ENCODE data around the gene AGO3.

DNA sequence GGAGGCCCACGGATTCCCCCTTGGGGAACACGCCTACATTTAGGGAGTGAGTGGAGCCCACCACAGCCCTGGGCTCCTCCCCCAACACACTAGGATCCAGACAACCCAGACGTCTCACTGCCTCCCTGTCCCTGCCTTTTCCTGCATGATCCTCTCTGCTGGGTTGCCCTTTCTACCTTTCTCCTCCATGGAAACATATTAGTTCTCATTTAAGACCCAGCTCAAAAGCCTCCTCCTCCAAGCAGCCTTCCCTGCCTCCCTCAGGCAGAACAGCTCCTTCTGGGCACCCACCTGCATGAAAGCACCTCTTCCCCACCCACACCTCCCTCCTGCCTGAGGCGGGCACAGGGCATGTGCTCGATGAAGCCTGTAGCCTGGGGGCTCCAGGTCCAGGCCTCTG is 183.5 kb downstream of the AGO3 start:
- no peak for TF ChIP-seq POLR2AphosphoS5 (IDR thresholded peaks at IDR 0.05; ENCODE audit: low read depth, low read length)
- TF ChIP-seq, protein P1, sequence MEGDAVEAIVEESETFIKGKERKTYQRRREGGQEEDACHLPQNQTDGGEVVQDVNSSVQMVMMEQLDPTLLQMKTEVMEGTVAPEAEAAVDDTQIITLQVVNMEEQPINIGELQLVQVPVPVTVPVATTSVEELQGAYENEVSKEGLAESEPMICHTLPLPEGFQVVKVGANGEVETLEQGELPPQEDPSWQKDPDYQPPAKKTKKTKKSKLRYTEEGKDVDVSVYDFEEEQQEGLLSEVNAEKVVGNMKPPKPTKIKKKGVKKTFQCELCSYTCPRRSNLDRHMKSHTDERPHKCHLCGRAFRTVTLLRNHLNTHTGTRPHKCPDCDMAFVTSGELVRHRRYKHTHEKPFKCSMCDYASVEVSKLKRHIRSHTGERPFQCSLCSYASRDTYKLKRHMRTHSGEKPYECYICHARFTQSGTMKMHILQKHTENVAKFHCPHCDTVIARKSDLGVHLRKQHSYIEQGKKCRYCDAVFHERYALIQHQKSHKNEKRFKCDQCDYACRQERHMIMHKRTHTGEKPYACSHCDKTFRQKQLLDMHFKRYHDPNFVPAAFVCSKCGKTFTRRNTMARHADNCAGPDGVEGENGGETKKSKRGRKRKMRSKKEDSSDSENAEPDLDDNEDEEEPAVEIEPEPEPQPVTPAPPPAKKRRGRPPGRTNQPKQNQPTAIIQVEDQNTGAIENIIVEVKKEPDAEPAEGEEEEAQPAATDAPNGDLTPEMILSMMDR (IDR thresholded peaks at IDR 0.05 in 2 of 3, conservative IDR thresholded peaks at IDR 0.05 in 1 of 3; ENCODE audit: borderline replicate concordance in 1 of 3, insufficient read depth in 1 of 3, low read depth in 2 of 3, low read length in 2 of 3), result no peak
- no peak for TF ChIP-seq EGR1 (IDR thresholded peaks at IDR 0.05; ENCODE audit: low read depth)
- TF ChIP-seq, protein P2, sequence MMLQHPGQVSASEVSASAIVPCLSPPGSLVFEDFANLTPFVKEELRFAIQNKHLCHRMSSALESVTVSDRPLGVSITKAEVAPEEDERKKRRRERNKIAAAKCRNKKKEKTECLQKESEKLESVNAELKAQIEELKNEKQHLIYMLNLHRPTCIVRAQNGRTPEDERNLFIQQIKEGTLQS (IDR thresholded peaks at IDR 0.05), result no peak
- TF ChIP-seq YY1 (IDR thresholded peaks at IDR 0.05; ENCODE audit: extremely low read depth, insufficient replicate concordance, low read depth, low read length), result no peak
- no peak for TF ChIP-seq CEBPB (IDR thresholded peaks at IDR 0.05; ENCODE audit: low read depth)
- no peak for TF ChIP-seq POLR2A (IDR thresholded peaks at IDR 0.05; ENCODE audit: borderline replicate concordance, extremely low read depth, insufficient read depth, insufficient read length)
- no peak for TF ChIP-seq EZH2 (IDR thresholded peaks at IDR 0.05)
- TF ChIP-seq, protein P3, sequence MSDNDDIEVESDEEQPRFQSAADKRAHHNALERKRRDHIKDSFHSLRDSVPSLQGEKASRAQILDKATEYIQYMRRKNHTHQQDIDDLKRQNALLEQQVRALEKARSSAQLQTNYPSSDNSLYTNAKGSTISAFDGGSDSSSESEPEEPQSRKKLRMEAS (IDR thresholded peaks at IDR 0.05), result no peak
- no peak for TF ChIP-seq TCF7L2 (IDR thresholded peaks at IDR 0.05; ENCODE audit: borderline replicate concordance, extremely low read depth, insufficient read depth, insufficient read length)
- TF ChIP-seq SIN3A (IDR thresholded peaks at IDR 0.05; ENCODE audit: low read depth), result no peak
- TF ChIP-seq RAD21 (IDR thresholded peaks at IDR 0.05; ENCODE audit: low read depth), result no peak

All from HCT116 (cell line).